ENCODE data around the gene DCAF17.

- no peak for TF ChIP-seq EP300 (IDR thresholded peaks at IDR 0.05; ENCODE audit: low read depth in 2 of 2, low read length in 2 of 2)
- TF ChIP-seq EP300 (CRISPR knock-in tag; IDR thresholded peaks at IDR 0.05; ENCODE audit: borderline replicate concordance) = no peak
- no peak for TF ChIP-seq NPAS2 (CRISPR knock-in tag; IDR thresholded peaks at IDR 0.05; ENCODE audit: borderline replicate concordance)
- no peak for TF ChIP-seq MLX (CRISPR knock-in tag; IDR thresholded peaks at IDR 0.05)
- TF ChIP-seq ETS1 (CRISPR knock-in tag; IDR thresholded peaks at IDR 0.05) = no peak
- TF ChIP-seq TRIM22 (IDR thresholded peaks at IDR 0.05) = no peak
- TF ChIP-seq ZBTB33 (CRISPR knock-in tag; IDR thresholded peaks at IDR 0.05) = no peak
- TF ChIP-seq RXRA (CRISPR knock-in tag; IDR thresholded peaks at IDR 0.05) = no peak
Observed at GRCh38 chr2:171530378-171530777, 96.4 kb downstream of the DCAF17 start.
